Muscle of back (tissue), 11 donors: ENCODE measurements around the gene USP46. TPM values are rescaled to one million over a fixed set of nuclear protein-coding genes. Genes with fewer than 3 reads are reported as not detected.

Source experiments
- DNase-seq, 3 donors: peaks; one replicate each; pipeline versions ENCODE4 v3.0.0 to v3.0.0-alpha.2; 2013
- polyA plus RNA-seq, 10 donors: library from polyadenylated mRNA; unstranded; fragments of 120-200 nt; gene quantifications; one replicate each; pipeline ENCODE4 v1.2.1, GENCODE V29; 2013; ENCODE audit not compliant: insufficient read length in 10 of 10

The USP46 gene
- polyA plus RNA-seq, 10 donors, result 20.9 to 33.6 (median 29.1) TPM

DNA sequence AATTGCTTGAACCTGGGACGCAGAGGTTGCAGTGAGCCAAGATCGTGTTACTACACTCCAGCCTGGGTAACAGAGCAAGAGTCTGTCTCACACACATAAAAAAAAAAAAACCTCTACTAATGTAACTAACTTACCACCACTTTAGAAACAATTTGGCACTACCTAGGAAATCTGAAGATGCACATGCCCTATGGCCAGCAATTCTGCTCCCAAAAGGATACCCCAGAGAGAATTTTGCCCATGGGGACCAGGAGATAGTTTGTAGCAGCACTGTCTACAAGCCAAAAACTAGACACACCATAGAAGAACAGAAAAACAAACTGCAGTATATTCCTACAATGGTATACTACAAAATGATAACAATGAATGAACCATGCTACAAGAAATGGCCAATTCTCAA, 37.5 kb downstream of the USP46 start:
- DNase-seq, result no peak

GRCh38 chr4:52619591-52619931, 39.5 kb downstream of the USP46 start:
- DNase-seq, result no peak

- no peak for DNase-seq
Observed at GRCh38 chr4:52618795-52619590, 40.1 kb downstream of the USP46 start.

DNA sequence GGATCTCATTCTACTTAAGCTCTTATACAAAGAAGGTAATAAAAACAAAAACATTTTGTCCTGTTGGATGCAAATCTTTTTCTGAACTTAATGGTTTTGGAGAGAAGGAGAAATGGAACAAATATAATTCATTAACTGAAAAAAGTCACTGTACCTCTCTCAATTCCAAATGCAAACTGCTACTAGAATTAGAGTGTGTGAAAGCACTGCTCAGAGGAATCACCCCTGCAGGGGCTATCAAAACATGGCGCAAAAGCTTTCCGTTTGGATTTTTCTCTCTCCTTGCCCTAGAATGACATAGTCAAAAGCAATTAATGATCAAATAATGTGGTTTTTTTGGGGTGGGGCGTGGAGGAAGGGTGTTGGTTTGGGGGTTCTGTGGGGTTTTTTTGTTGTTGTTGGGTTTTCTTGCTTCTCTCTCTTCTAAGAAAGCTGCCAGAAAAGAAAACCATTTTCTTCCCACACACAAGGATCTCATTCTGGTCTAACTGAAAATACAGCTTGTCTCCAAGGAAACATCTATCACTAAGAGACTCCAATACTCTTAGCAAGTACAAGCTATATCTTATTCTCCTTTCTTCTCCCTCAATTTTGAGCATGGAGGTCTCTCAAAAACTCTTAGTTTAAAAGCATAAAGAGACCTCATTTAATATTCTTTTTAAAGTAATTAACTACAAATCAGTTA, 41.6 kb downstream of the USP46 start:
- DNase-seq, result peak in 1 of 3 donors; percentile 34

- no peak for DNase-seq
Observed at GRCh38 chr4:52614241-52614640, 44.9 kb downstream of the USP46 start.

DNA sequence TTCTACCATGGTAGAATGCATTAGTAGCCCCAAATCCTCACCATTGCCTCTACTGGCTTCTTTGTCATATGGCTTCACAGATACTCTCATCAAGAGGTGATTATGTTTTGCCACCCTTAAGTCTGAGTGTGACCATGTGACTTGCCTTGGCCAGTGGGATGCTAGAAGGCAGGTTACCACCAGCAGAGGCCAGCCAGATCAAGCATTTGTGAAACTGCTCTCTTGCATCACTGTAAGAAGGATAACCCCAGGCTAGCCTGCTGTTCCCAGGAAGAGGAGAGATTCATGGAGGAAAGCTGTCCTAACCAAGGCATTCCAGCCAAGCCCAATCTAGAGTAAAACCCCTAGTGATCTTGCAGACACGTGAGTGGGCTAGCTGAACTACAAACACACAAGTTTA, 46.8 kb downstream of the USP46 start:
- DNase-seq, result no peak

DNA sequence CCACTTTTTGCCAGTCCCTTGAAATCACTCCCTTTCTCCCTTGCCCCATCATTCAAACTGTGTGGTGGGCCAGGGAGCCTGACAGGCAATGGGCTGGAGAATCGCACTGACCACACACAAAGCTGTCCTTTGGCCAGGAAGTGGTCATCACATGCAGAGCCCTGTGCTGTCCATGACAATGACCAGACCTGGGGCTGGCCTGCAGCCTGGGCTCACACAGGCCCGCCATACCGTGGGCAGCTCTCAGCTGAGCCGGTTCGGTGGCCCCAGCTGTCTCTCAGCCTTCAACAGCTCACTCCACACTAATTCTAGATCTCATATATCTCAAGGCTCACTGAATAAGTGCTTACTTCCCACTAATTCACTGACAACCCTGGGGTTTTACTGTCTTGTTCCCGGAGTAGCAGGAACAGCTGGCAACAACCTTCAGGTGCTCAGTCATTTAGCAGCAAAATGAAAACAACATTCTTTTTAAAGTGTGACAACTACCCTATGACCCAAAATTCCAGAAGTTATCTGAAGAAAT, 48.0 kb downstream of the USP46 start:
- DNase-seq, result no peak

- DNase-seq, result no peak
Observed at GRCh38 chr4:52606726-52607125, 52.4 kb downstream of the USP46 start.

- DNase-seq, result no peak
Observed at GRCh38 chr4:52606040-52606439, 53.1 kb downstream of the USP46 start.

DNA sequence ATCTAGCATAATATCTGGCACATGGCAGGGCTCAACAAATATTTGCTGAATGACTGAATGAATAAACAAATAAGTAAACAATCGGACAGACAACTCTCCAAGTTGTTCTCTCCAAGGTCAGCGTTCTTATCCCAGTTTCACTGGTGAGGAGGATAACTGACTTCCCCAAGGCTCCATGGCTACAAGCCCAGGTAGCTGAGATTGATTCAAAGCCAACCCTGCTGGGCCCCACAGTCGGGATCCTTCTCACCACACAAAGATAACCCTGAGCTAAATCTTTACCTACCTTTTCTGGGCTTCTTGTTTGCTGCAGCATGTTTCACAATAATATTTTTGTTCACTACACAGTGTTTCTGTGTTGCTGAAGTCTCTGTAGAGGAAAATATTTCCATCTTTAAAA, 54.9 kb downstream of the USP46 start:
- no peak for DNase-seq

GRCh38 chr4:52600275-52600674, 58.8 kb downstream of the USP46 start:
- no peak for DNase-seq

- no peak for DNase-seq
Observed at GRCh38 chr4:52595001-52595400, 64.1 kb downstream of the USP46 start.

DNA sequence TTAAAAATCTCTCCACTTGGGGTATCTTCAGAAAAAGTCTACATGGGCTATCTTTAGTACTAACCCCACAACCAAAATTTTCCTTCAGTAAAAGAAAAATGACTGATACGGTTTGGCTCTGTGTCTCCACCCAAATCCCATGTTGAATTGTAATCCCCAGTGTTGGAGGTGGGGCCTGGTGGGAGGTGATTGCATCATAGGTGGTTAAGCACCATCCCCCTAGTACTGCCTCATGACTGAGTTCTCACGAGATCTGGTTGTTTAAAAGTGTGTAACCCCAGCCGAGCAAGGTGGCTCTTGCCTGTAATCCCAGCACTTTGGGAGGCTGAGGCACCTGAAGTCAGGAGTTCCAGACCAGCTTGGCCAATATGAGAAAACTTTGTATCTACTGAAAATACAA, 66.8 kb downstream of the USP46 start:
- DNase-seq, result no peak

DNA sequence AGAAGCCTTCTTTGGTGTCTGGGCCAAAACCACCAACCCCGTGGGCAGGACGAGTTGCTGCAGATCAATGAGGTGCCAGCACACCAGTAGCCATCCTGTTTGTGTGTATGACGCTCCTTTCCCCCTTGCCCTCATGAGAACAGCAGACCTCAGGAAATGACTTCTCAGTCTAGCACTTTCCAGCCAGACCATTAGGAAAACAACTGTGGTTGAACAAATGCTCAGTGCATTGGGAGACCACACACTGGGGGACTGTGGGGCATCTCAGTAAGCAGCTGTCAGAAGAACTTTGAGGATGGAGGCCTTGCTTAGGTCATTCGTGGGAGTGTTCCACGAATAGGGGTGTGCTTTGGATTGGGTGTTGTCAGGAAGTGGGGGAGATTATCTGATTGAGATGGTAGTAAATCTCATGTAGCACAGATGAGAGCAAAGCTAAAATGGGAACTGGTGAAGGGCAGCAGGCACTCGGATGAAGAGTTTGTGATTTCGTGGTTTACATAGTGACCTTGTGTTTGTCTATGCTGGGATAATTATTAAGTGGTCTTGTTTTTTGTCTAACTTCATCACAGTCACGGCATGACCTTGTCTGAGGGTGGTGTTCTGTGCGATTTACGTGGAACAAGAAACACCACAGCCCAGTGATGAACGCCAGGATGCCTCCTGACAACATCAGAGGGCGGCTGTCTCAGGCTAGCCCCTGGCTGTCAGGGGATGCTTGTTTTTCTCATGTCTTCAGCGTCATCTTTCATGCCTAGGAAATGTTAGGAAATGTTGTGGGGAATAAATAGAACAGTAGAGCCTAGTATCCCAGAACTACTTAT, 70.1 kb downstream of the USP46 start:
- DNase-seq, result peak in 1 of 3 donors; percentile 15

GRCh38 chr4:52588097-52588496, 71.0 kb downstream of the USP46 start:
- peak in 1 of 3 donors; percentile 24 for DNase-seq

- DNase-seq, result no peak
Observed at GRCh38 chr4:52586069-52586468, 73.0 kb downstream of the USP46 start.

DNA sequence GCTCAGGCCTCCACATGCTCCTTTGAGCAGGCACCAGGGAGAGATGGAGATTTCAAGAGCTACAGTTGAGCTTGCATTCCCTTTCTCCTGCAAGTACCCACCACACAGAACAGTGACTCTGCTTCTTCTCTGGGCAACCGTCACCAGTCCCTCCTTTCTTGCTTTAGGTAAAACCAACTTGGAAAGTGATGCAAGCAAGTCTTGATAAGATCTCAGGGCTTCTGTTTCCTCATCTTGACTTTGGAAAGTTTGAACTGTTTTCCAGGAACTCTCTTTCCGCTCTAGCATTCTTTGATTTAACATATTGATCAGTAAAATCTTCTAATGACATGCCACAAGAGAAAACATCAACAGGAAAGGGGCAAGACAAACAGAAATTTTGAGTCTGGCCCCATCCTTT, 73.7 kb downstream of the USP46 start:
- no peak for DNase-seq

DNA sequence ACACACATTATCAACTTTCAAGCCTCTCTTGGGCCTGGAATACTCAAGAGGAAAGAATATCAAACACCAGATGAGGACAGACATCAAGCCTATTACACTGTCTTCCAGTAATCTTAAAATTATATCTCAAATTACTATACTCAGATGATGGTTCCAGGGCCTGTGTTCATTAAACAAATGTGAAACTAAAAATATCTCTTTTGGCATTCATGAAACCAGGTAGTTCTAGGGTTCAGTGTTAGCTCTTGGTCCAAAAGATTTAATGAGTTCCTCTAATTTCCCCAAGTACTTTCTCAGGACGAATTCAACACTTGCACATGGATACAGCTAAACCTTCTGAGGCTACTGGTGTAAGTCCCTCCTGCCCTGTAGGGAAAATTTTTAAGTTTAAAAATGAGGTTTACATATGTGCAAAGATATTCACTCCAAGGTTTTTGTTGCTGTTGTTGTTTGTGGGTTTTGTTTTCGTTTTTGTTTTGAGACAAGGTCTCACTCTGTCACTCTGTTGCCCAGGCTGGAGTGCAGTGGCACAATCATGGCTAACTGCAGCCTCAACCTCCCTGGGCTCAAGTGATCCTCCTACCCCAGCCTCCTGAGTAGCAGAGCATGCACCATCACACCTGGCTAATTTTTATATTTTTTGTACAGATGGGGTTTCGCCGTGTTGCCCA, 79.4 kb downstream of the USP46 start:
- no peak for DNase-seq

- no peak for DNase-seq
Observed at GRCh38 chr4:52578951-52579350, 80.2 kb downstream of the USP46 start.

GRCh38 chr4:52577624-52577962, 81.5 kb downstream of the USP46 start:
- no peak for DNase-seq

GRCh38 chr4:52576961-52577623, 82.0 kb downstream of the USP46 start:
- DNase-seq, result peak in 1 of 3 donors; percentile 26
